GM19452 (cell line): ENCODE measurements around the gene MS4A18.
A peak's percentile ranks its signal among the peaks of the same experiment; 100 is the strongest.

Source experiments
- ATAC-seq: cut with Tn5 transposase; IDR thresholded peaks from one replicate; pipeline ENCODE4 v1.9.1; 2021; ENCODE audit not compliant: unreplicated experiment

Gene MS4A18

GRCh38 chr11:60765355-60765754, 40.8 kb downstream of the MS4A18 start:
- no peak for ATAC-seq

GRCh38 chr11:60766547-60766946, 42.0 kb downstream of the MS4A18 start:
- ATAC-seq: no peak

- no peak for ATAC-seq
Observed at GRCh38 chr11:60767388-60767811, 42.9 kb downstream of the MS4A18 start.

GRCh38 chr11:60768202-60768601, 43.7 kb downstream of the MS4A18 start:
- ATAC-seq: no peak

GRCh38 chr11:60769273-60769672, 44.8 kb downstream of the MS4A18 start:
- no peak for ATAC-seq

- ATAC-seq: no peak
Observed at GRCh38 chr11:60769811-60770210, 45.3 kb downstream of the MS4A18 start.

- no peak for ATAC-seq
Observed at GRCh38 chr11:60771146-60771545, 46.6 kb downstream of the MS4A18 start.

GRCh38 chr11:60771879-60772525, 47.5 kb downstream of the MS4A18 start:
- ATAC-seq: peak; percentile 39

- ATAC-seq: no peak
Observed at GRCh38 chr11:60772666-60773065, 48.1 kb downstream of the MS4A18 start.

GRCh38 chr11:60774726-60775125, 50.2 kb downstream of the MS4A18 start:
- no peak for ATAC-seq

GRCh38 chr11:60775420-60775961, 51.0 kb downstream of the MS4A18 start:
- peak; percentile 70 for ATAC-seq

GRCh38 chr11:60776167-60776566, 51.6 kb downstream of the MS4A18 start:
- ATAC-seq: no peak

- no peak for ATAC-seq
Observed at GRCh38 chr11:60777106-60777505, 52.6 kb downstream of the MS4A18 start.

- no peak for ATAC-seq
Observed at GRCh38 chr11:60777572-60777971, 53.1 kb downstream of the MS4A18 start.

GRCh38 chr11:60780065-60780464, 55.5 kb downstream of the MS4A18 start:
- ATAC-seq: no peak

GRCh38 chr11:60780774-60781173, 56.3 kb downstream of the MS4A18 start:
- no peak for ATAC-seq

GRCh38 chr11:60781286-60781980, 56.9 kb downstream of the MS4A18 start:
- ATAC-seq: no peak

GRCh38 chr11:60781981-60782316, 57.4 kb downstream of the MS4A18 start:
- no peak for ATAC-seq

- ATAC-seq: no peak
Observed at GRCh38 chr11:60782393-60783140, 58.0 kb downstream of the MS4A18 start.

GRCh38 chr11:60783141-60783484, 58.6 kb downstream of the MS4A18 start:
- ATAC-seq: no peak

- no peak for ATAC-seq
Observed at GRCh38 chr11:60783911-60784310, 59.4 kb downstream of the MS4A18 start.

GRCh38 chr11:60785136-60785535, 60.6 kb downstream of the MS4A18 start, which contains the start of gene MS4A10:
MS4A10 (plus strand) TSS chr11:60785333; CDS start chr11:60790336, 5,003 bp downstream.
- ATAC-seq: no peak
